Effector memory CD8-positive, alpha-beta T cell (primary cell): ENCODE measurements around the gene ADIPOR2.
"Not testable (repeated sequence)": the region's sequence is repeated elsewhere in the genome, so short reads cannot be mapped to it uniquely, and the experiment has no call there.

Experiments used
- ATAC-seq: fragments of 150-1000 bp; cut with Tn5 transposase; replicated peaks from 2 replicates; pipeline ENCODE4 v1.10.0; 2021; ENCODE audit warnings: mild to moderate bottlenecking, moderate library complexity
- DNase-seq, 3 experiments: peaks; one replicate each; pipeline ENCODE4 v3.0.0; 2021
- H3K27ac Mint-ChIP-seq, 2 donors: one replicate each; pipeline ENCODE4 v1.8.0; 2022; ENCODE audit warnings: mild to moderate bottlenecking in 2 of 2, mixed read lengths in 2 of 2, moderate library complexity in 2 of 2
- H3K27me3 Mint-ChIP-seq, 2 donors: one replicate each; pipeline ENCODE4 v1.8.0; 2022; ENCODE audit warnings: mixed read lengths in 2 of 2
- H3K36me3 Mint-ChIP-seq: one replicate; pipeline ENCODE4 v1.8.0; 2022; ENCODE audit warnings: mild to moderate bottlenecking, moderate library complexity, mixed read lengths; ENCODE audit not compliant: insufficient read depth
- H3K4me1 Mint-ChIP-seq, 2 donors: one replicate each; pipeline ENCODE4 v1.8.0; 2022; ENCODE audit warnings: low read depth in 2 of 2, mixed read lengths in 2 of 2
- H3K4me3 Mint-ChIP-seq, 2 donors: one replicate each; pipeline ENCODE4 v1.8.0; 2022; ENCODE audit warnings: mild to moderate bottlenecking in 2 of 2, mixed read lengths in 2 of 2, moderate library complexity in 2 of 2
- H3K9me3 Mint-ChIP-seq, 2 donors: one replicate each; pipeline ENCODE4 v1.8.0; 2022; ENCODE audit warnings: mixed read lengths in 2 of 2

Gene ADIPOR2

DNA sequence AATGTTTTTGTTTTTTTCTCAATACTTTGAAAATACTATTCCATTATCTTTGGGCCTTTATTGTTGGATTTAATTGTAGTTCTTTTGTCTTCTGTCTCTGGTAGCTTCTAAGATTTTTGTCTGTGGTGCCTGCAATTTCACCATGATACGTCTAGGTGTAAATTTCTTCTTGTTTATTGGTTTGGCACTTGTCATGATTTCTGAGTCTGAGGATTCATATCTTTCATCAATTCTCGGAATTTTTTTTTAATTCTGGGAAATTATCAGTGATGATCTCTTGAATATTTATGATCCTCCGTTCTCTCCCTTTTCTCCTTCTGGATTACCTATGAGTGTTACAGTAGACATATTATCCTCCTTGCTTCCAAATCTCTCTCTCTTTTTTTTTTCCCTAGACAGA is 14.8 kb upstream of the ADIPOR2 start:
- ATAC-seq (no peak), DNase-seq (no peak)
- Mint-ChIP-seq H3K27me3 (no peaks in the 10 kb centered on the region), H3K4me3 (no peak overlapping the region), H3K36me3 (no peaks in the 10 kb centered on the region), H3K27ac (no peak overlapping the region), H3K4me1 (peaks cover 3 to 8% of the 10 kb centered on the region in 2 donors), H3K9me3 (no peaks in the 10 kb centered on the region)

DNA sequence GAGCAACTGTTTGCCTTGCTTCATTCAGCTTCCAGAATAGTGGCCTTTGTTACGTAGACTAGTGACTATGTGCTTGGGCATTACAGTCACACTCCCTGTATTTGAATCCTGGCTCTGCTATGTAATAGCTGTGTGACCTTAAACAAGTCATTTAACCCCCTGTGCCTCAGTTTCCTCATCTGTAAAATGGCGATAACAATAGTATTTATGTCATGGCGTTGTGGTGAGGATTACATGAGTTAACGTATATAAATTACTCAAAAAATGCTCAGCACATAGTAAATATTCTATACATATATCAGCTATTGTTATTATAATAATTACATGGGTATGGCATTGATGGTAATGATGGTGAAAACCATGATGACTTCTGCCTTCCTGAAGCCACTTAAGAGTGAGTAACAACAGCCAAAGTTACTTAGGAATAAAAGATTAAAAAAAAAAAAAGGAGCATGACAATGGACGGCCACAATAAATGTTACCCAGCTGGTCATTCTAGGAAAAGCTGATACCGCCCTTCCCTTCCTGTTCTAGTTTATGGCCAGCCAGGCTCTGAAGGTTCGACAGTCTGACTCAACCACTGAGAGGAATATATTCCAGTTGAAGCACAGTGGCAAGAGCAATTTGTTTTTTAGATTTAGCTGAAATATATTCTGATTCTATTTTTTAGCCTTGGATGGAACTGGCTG is 9.9 kb upstream of the ADIPOR2 start:
- ATAC-seq (no peak), DNase-seq (no peak)
- Mint-ChIP-seq H3K36me3 (no peaks in the 10 kb centered on the region), H3K27me3 (no peaks in the 10 kb centered on the region), H3K4me1 (no peaks in the 10 kb centered on the region), H3K9me3 (no peaks in the 10 kb centered on the region), H3K4me3 (no peak overlapping the region), H3K27ac (no peak overlapping the region)

DNA sequence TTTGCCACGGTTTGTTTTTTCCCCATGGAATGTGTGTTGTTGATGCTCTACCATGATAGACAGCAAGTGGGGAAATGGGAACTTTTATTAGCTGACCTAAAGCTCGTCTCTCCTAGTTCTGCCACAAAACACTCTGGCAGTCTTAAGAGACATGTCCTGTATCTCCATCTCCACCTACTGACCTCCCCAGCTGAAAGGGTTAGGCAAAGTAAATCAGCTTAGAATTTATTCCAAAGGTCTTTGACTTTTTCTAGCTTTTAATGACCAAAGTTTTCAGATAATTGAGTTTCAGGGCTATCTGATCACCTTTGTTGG is 9.4 kb upstream of the ADIPOR2 start:
- H3K27me3 Mint-ChIP-seq = no peaks in the 10 kb centered on the region
- H3K9me3 Mint-ChIP-seq = no peaks in the 10 kb centered on the region
- no peaks in the 10 kb centered on the region for H3K4me1 Mint-ChIP-seq
- DNase-seq = no peak
- no peak for ATAC-seq
- H3K4me3 Mint-ChIP-seq = no peak overlapping the region
- H3K27ac Mint-ChIP-seq = no peak overlapping the region
- H3K36me3 Mint-ChIP-seq = no peaks in the 10 kb centered on the region

DNA sequence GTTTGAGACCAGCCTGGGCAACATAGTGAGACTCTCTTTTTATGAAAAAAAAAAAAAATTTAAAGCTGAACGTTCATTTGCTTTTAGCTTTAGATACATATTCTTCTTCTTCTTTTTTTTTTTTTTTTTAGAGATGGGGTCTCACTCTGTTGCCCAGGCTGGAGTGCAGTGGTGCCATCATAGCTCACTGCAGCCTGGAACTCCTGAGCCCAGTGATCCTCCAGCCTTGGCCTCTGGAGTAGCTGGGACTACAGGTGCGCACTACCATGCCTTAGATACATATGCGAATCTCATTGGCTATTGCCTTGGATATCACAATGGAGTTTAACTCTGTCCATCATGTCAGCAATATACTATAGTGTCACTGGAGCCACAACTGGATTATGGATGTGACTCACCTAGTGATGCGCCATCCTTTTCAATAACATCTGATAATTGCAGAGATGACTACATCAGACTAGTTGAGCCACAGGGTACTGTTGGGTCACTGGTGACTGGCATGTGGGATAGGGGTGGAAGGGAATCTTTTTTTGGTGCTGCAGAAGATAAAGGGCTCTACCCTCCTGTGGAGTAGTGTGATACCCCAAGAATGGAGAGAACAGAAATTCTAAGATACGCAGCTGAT is 2.7 kb upstream of the ADIPOR2 start:
- peaks cover 30% of the 10 kb centered on the region for H3K36me3 Mint-ChIP-seq
- DNase-seq = no peak
- H3K9me3 Mint-ChIP-seq = no peaks in the 10 kb centered on the region
- no peak overlapping the region for H3K27ac Mint-ChIP-seq
- H3K4me1 Mint-ChIP-seq = peaks cover 14 to 23% of the 10 kb centered on the region in 2 donors
- H3K4me3 Mint-ChIP-seq = no peak overlapping the region
- ATAC-seq = no peak
- H3K27me3 Mint-ChIP-seq = no peaks in the 10 kb centered on the region

DNA sequence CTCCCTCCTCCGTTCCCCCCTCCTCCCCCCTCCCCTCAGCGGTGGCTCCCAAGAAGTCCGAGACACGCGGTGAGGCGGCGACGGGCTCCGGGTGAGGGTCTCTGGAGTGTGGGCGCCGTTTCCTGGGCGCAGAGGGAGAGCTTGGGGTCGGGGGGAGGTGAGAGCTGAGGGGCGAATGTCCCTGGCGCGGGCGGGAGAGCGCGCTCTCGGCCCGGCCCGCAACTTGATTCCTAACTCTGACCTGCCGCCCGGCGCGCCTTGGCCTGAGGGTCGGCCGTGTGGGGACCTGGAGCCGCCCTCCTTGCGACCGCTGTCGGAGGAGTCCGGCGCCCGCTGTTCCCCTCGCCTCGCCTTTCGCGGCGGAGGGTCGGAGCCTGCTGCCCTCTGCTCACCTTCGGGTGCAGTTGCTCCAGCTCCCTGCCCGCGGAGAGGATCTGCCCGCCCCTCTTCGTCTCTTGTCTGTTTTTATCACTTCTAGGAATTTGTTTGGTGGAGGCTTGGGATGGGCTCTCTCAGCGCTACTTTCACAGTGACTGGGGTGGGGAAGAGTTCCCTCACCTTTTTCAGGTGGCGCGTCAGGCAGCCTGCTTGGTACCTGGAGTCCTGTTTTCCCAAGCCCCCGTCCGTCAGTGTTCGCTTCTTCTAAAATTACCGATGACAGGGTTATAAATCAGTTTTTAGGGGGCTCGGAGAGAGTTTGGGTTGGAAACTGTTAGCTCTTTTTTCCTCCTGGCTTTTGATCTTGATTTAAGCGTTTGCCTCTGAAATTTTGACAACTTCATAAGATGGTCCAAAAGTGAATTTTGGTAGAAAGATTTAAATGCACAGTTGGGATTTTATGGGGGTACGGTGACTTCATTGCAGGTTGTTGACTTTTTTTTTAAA is 495 bp downstream of the ADIPOR2 start:
- DNase-seq (peak in 1 of 3 experiments; percentile 20), ATAC-seq (peak; percentile 22)
- Mint-ChIP-seq H3K4me3 (peak overlapping the region; percentile 92 to 97), H3K4me1 (peaks cover 20 to 43% of the 10 kb centered on the region in 2 donors), H3K27ac (peak overlapping the region; percentile 96), H3K27me3 (no peaks in the 10 kb centered on the region), H3K9me3 (no peaks in the 10 kb centered on the region), H3K36me3 (peaks cover 32% of the 10 kb centered on the region)

DNA sequence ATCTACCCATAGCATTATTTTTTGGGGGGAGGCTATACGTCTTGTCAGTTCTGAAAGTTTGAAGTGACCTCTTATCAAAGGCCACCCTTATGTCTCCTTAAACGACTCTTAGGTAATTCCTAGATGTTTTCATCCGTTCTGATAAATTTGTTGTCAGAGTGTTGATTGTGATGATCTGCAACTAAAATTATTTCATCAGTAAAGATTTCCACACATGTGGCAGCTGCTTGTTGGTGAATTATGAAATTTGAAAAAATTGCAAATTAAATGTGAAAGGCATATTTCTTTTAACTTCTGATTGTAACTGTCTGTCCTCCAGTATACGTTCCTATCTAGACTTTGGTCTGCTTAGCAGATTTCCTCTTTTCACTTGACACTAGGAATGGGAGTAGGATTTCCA is 1.4 kb downstream of the ADIPOR2 start:
- ATAC-seq (no peak), DNase-seq (no peak)
- peak overlapping the region; percentile 92 to 97 for H3K4me3 Mint-ChIP-seq
- H3K4me1 Mint-ChIP-seq = peaks cover 25 to 52% of the 10 kb centered on the region in 2 donors
- no peaks in the 10 kb centered on the region for H3K9me3 Mint-ChIP-seq
- peak overlapping the region; percentile 96 for H3K27ac Mint-ChIP-seq
- H3K27me3 Mint-ChIP-seq = no peaks in the 10 kb centered on the region
- peaks cover 32% of the 10 kb centered on the region for H3K36me3 Mint-ChIP-seq

DNA sequence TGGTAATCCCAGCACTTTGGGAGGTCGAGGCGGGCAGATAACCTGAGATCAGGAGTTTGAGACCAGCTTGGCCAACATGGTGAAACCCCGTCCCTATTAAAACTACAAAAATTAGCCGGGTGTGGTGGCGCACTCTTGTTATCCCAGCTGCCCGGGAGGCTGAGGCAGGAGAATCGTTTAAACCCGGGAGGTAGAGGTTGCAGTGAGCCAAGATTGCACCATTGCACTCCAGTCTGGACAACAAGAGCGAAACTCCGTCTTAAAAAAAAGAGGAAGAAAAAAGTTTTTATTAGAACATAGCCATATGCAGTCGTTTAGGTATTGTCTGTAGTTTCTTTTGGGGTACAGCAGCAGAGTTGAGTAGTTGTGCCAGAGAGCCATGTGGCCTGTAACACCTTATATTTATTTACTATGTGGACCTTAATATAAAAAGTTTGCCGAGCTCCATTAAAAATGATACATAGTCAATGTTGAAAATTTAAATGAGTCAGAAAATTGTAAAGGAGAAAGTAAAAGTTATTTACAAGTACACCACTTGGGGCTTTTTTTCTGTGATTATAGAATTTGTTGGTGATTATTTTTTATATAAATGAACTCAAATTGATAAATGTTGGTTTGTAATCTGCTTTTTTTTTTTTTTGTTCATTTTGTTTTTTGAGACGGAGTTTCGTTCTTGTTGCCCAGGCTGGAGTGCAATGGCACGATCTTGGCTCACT is 2.2 kb downstream of the ADIPOR2 start:
- Mint-ChIP-seq H3K27me3 (no peaks in the 10 kb centered on the region), H3K36me3 (peaks cover 32% of the 10 kb centered on the region), H3K4me3 (peak overlapping the region in 1 of 2 donors; percentile 92), H3K27ac (peak overlapping the region; percentile 38 to 96), H3K9me3 (no peaks in the 10 kb centered on the region), H3K4me1 (peaks cover 32 to 60% of the 10 kb centered on the region in 2 donors)
- ATAC-seq (no peak), DNase-seq (no peak)

DNA sequence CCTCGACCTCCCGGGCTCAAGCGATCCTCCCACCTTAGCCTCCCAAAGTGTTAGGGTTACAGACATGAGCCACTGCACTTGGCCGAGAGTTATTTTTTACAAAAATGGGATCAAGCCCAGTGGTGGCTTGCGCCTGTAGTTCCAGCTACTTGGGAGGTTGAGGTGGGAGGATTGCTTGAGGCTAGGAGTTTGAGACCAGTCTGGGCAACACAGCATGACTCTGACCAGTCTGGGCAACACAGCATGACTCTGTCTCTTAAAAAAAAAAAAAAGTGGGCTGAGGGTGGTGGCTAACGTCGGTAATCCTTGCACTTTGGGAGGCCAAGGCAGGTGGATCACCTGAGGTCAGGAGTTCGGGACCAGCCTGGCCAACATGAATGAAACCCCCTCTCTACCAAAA is 4.2 kb downstream of the ADIPOR2 start:
- peaks cover 31 to 74% of the 10 kb centered on the region in 2 donors for H3K4me1 Mint-ChIP-seq
- peaks cover 27% of the 10 kb centered on the region for H3K36me3 Mint-ChIP-seq
- ATAC-seq, H3K4me3 Mint-ChIP-seq, DNase-seq, H3K27ac Mint-ChIP-seq, H3K27me3 Mint-ChIP-seq, H3K9me3 Mint-ChIP-seq: not testable (repeated sequence)

DNA sequence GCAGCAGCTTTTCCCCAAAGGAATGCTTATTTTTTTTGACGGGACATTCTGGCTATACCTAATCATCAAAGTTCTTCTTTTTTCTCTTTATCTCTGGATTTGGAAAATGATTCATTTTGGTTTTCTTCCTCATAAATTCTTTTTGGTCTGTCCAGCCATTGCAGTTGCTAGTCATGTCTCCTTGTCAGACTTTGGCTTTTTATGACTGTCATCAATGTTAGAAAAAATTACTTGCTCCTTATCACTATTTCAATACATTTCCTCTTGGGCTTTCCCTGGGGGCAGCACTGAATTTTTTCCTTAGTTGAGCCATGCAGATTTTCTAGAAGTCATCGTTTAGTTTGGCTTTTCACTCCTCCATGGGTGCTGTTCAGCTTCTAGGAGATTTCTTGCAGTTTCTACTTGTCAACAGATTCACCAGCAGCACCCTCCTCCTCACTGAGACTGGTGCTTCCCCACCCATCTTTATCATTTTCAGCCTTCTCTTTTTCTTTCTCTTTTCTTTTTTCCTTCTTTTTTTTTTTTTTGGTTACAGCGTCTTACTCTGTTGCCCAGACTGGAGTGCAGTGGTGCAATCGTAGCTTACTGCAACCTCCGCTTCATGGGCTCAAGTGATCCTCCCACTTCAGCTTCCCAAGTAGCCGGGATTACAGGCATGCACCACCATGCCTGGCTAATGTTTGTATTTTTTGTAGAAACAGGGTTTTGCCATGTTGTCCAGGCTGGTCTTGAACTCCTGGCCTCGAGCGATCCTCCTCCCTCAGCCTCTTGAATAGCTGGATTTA is 5.2 kb downstream of the ADIPOR2 start:
- Mint-ChIP-seq H3K36me3 (peaks cover 19% of the 10 kb centered on the region), H3K9me3 (no peaks in the 10 kb centered on the region)

DNA sequence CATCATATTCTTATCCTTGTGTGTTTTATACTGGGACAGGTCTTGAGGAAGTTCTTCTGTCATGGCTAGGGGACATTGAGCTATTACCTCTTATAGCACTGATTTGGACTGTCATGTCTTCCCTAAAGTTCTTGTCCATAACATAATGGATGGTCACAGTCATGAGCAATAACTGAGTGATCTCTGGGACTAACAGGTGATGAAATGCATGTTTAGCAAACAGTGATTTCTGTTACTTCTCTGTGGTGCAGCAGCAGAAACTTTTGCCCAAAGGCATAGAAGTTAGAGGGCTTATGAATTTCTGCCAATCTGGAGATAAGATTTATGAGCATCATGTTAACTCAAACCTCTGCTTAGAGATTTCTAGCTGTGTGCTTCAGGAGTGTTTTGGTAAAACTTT is 5.9 kb downstream of the ADIPOR2 start:
- H3K27me3 Mint-ChIP-seq = no peaks in the 10 kb centered on the region
- no peak overlapping the region for H3K4me3 Mint-ChIP-seq
- H3K27ac Mint-ChIP-seq = no peak overlapping the region
- H3K4me1 Mint-ChIP-seq = peaks cover 24 to 75% of the 10 kb centered on the region in 2 donors
- peaks cover 12% of the 10 kb centered on the region for H3K36me3 Mint-ChIP-seq
- DNase-seq = no peak
- no peaks in the 10 kb centered on the region for H3K9me3 Mint-ChIP-seq
- ATAC-seq = no peak

More for the DNA sequence above, 5.2 kb downstream of the ADIPOR2 start:
- Mint-ChIP-seq H3K27me3 (no peaks in the 10 kb centered on the region), H3K4me1 (peaks cover 28 to 76% of the 10 kb centered on the region in 2 donors), H3K27ac (peak overlapping the region in 1 of 2 donors; percentile 32), H3K4me3 (peak overlapping the region in 1 of 2 donors; percentile 24)
- DNase-seq = no peak
- ATAC-seq = no peak

DNA sequence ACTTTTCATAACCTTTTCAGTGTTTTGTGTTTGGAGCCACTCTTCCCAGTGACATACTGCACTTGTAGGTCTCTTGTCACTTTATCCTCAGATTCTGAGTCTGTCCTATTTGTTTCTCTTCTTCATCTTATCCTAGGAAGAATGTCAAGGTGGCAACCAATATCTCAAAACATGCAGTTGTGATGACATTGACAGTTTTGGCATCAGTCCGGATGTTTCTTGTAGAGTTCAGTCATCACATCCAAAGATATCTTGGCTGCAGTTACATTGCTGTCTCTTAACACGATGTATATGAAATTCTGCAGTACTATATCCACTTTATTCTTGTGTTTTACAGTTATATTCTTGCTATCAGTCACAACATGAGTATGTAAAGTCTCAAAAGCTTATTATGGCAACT is 6.4 kb downstream of the ADIPOR2 start:
- ATAC-seq = no peak
- DNase-seq = no peak
- Mint-ChIP-seq H3K4me3 (no peak overlapping the region), H3K4me1 (peaks cover 24 to 75% of the 10 kb centered on the region in 2 donors), H3K27ac (no peak overlapping the region), H3K36me3 (peaks cover 8% of the 10 kb centered on the region), H3K9me3 (no peaks in the 10 kb centered on the region), H3K27me3 (no peaks in the 10 kb centered on the region)

DNA sequence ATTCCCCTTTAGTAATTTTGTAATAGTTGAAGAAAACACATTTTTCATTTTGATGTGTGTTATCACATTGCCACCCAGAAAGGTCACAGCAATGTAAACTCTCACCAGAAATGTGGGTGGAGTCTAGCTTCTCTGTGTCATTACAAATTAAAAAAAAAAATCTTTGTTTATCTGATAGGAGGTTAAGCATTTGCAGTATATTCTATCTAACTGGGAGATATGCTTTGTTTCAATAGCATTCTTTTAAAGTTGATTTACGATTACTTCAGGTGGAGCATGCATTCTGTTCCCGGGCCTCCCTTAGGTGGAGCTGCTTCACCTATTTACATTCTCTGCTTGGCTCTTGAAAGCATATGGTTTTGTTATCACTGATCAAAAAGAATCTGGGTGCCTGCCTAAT is 7.8 kb downstream of the ADIPOR2 start:
- Mint-ChIP-seq H3K36me3 (no peaks in the 10 kb centered on the region), H3K4me3 (no peak overlapping the region), H3K27ac (no peak overlapping the region), H3K4me1 (peaks cover 25 to 75% of the 10 kb centered on the region in 2 donors), H3K9me3 (no peaks in the 10 kb centered on the region), H3K27me3 (no peaks in the 10 kb centered on the region)
- ATAC-seq (no peak), DNase-seq (no peak)
